ENCODE data around the gene IGSF22.

- TF ChIP-seq FOXP2 (optimal IDR thresholded peaks at IDR 0.05; ENCODE audit: control extremely low read depth, extremely low read length, insufficient read depth) = no peak
- TF ChIP-seq POLR2AphosphoS5 (IDR thresholded peaks at IDR 0.05; ENCODE audit: borderline replicate concordance, low read depth, low read length) = no peak
These were observed 44.6 kb upstream of the IGSF22 start for GRCh38 chr11:18770479-18771125.
